CD1c-positive myeloid dendritic cell (primary cell): ENCODE data around the gene STRN.
"Not testable (repeated sequence)": the region's sequence is repeated elsewhere in the genome, so short reads cannot be mapped to it uniquely, and the experiment has no call there.

Experiments used
- DNase-seq: peaks from one replicate; pipeline ENCODE4 v3.0.0-alpha.2; 2016; ENCODE audit errors: extremely low spot score

Gene STRN

GRCh38 chr2:36966370-36967235 is at the start of gene STRN:
STRN (minus strand) TSS chr2:36966536; CDS start chr2:36966463, 73 bp downstream.
- DNase-seq, result peak; percentile 99

GRCh38 chr2:37013315-37013641 is 46.9 kb upstream of the STRN start:
- no peak for DNase-seq

- peak; percentile 12 for DNase-seq
Measured at GRCh38 chr2:37011130-37011529, 44.8 kb upstream of the STRN start.

- DNase-seq, result no peak
Measured at GRCh38 chr2:37005118-37005868, 39.0 kb upstream of the STRN start.

GRCh38 chr2:37000988-37001556 is 34.7 kb upstream of the STRN start:
- no peak for DNase-seq

GRCh38 chr2:37000318-37000717 is 34.0 kb upstream of the STRN start:
- DNase-seq, result no peak

GRCh38 chr2:36999416-36999815 is 33.1 kb upstream of the STRN start:
- not testable (repeated sequence) for DNase-seq

- DNase-seq, result no peak
Measured at GRCh38 chr2:36993841-36994620, 27.7 kb upstream of the STRN start.

- no peak for DNase-seq
Measured at GRCh38 chr2:36988008-36988407, 21.7 kb upstream of the STRN start.

- no peak for DNase-seq
Measured at GRCh38 chr2:36982467-36982866, 16.1 kb upstream of the STRN start.

GRCh38 chr2:36981911-36982310 is 15.6 kb upstream of the STRN start:
- DNase-seq, result no peak

- not testable (repeated sequence) for DNase-seq
Measured at GRCh38 chr2:36979007-36979406, 12.7 kb upstream of the STRN start.

- no peak for DNase-seq
Measured at GRCh38 chr2:36976065-36976464, 9.7 kb upstream of the STRN start.

- no peak for DNase-seq
Measured at GRCh38 chr2:36975306-36975705, 9.0 kb upstream of the STRN start.

- no peak for DNase-seq
Measured at GRCh38 chr2:36973320-36973719, 7.0 kb upstream of the STRN start.

- no peak for DNase-seq
Measured at GRCh38 chr2:36971990-36972389, 5.7 kb upstream of the STRN start.

GRCh38 chr2:36967236-36967876 is 1.0 kb upstream of the STRN start:
- DNase-seq, result peak; percentile 6

- DNase-seq, result no peak
Measured at GRCh38 chr2:36965751-36966369, 476 bp downstream of the STRN start.

- peak; percentile 13 for DNase-seq
Measured at GRCh38 chr2:36965206-36965605, 1.1 kb downstream of the STRN start.

GRCh38 chr2:36964496-36965058 is 1.8 kb downstream of the STRN start:
- DNase-seq, result no peak

- DNase-seq, result no peak
Measured at GRCh38 chr2:36963734-36964133, 2.6 kb downstream of the STRN start.
